ENCODE measurements around the gene F2RL1. TPM values are rescaled to one million over a fixed set of nuclear protein-coding genes. Genes with fewer than 3 reads are reported as not detected.

Gene F2RL1
- total and polyA plus RNA-seq, 2 of the 8 experiments (the other 6 are each of a cell fraction or from before 2014, with no cell fraction given): 23.2 to 26.6 TPM

DNA sequence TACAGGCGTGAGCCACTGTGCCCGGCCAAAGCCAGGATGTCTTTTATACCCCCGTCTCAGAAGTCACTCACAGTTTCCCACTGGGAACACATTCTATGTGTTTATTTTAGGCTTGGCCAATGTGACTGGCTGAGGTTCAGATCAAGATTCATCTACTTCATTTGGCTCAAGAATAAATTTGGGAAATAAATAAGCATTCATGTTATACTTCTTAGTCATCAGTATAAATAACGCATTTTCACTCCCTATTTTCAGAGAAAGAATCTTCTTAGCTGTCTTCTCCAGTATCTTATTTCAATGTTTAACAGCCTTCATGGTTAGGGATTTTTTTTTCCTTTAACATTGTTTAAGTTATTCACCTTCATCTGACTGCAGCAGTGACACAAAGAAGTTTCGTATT is 42.8 kb downstream of the F2RL1 start:
- FAIRE-seq: no peak
- H2BK5ac ChIP-seq (ENCODE audit: low read depth, low read length): no peak overlapping the region
- H3K79me2 ChIP-seq (ENCODE audit: control insufficient read depth in 1 of 2, insufficient read depth in 2 of 2, low read length in 2 of 2): no peaks in the 10 kb centered on the region
- no peak overlapping the region for H2BK20ac ChIP-seq (ENCODE audit: low read length)
- no peak overlapping the region for H4K8ac ChIP-seq (ENCODE audit: extremely low read depth, insufficient read depth, low read length)
- no peaks in the 10 kb centered on the region for H3K9me3 ChIP-seq (ENCODE audit: insufficient read depth in 2 of 2, low read depth in 1 of 2, low read length in 1 of 2)
- H3K4ac ChIP-seq (replicated peaks; ENCODE audit: insufficient read length, low read depth, low read length): no peak overlapping the region
- ChIA-PET POLR2A (ENCODE audit: partially characterized antibody) (no interaction called here), CTCF (ENCODE audit: partially characterized antibody) (interaction anchor here (0.9 to 1.3 kb wide), 3 partner anchors 22 to 262 kb away, joined by 3 to 4 read pairs (median 4); no protein-coding TSS in a partner anchor)
- no peak overlapping the region for H2BK120ac ChIP-seq (replicated peaks; ENCODE audit: low read depth, low read length)
- H3K9ac ChIP-seq (replicated peaks in 1 of 4; ENCODE audit: extremely low read depth in 1 of 4, low read depth in 3 of 4, low read length in 3 of 4): no peak overlapping the region
- TF ChIP-seq SP4 (IDR thresholded peaks at IDR 0.05; ENCODE audit: low read length): no peak
- TF ChIP-seq CBX8 (IDR thresholded peaks at IDR 0.05; ENCODE audit: borderline replicate concordance, low read depth, low read length): no peak
- TF ChIP-seq EP300 (IDR thresholded peaks at IDR 0.05; ENCODE audit: borderline replicate concordance in 1 of 2, low read depth in 2 of 2, low read length in 2 of 2): no peak
- TF ChIP-seq SIRT6 (IDR thresholded peaks at IDR 0.05; ENCODE audit: low read length): no peak
- no peak for TF ChIP-seq POU5F1 (IDR thresholded peaks at IDR 0.05; ENCODE audit: low read depth, low read length)
- no peak for TF ChIP-seq TAF1 (IDR thresholded peaks at IDR 0.05; ENCODE audit: low read depth, low read length)
- TF ChIP-seq CREB1 (IDR thresholded peaks at IDR 0.05): no peak
- no peak for TF ChIP-seq BRCA1 (IDR thresholded peaks at IDR 0.05; ENCODE audit: low read depth, low read length)
- no peak for TF ChIP-seq ATF3 (IDR thresholded peaks at IDR 0.05; ENCODE audit: insufficient read depth, low read depth, low read length)
- no peak for TF ChIP-seq BACH1 (IDR thresholded peaks at IDR 0.05; ENCODE audit: low read length)
- TF ChIP-seq CHD1 (IDR thresholded peaks at IDR 0.05; ENCODE audit: low read depth, low read length): no peak
- TF ChIP-seq ASH2L (IDR thresholded peaks at IDR 0.05; ENCODE audit: low read length): no peak
- TF ChIP-seq MAFK (IDR thresholded peaks at IDR 0.05; ENCODE audit: low read depth, low read length): no peak
- TF ChIP-seq RFX5 (IDR thresholded peaks at IDR 0.05; ENCODE audit: borderline replicate concordance, low read depth, low read length): no peak
- H3K4me2 ChIP-seq (ENCODE audit: insufficient read depth in 1 of 2, low read depth in 2 of 2, low read length in 2 of 2): no peak overlapping the region
- no peak overlapping the region for H3K14ac ChIP-seq (ENCODE audit: insufficient read length)
- peaks cover 2% of the 10 kb centered on the region; the same call in 1 of the 2 replicates for H3K23me2 ChIP-seq (ENCODE audit: low read depth, low read length)
- H3K27me3 ChIP-seq (replicated peaks in 1 of 4; ENCODE audit: control insufficient read depth in 3 of 4, extremely low read depth in 1 of 4, insufficient read depth in 3 of 4, low read length in 3 of 4): no peaks in the 10 kb centered on the region
- no peak overlapping the region for H2BK15ac ChIP-seq (ENCODE audit: low read length)
- peaks cover 0 to 2% (median 1%) of the 10 kb centered on the region in 4 experiments; a peak in 1 of 7 replicates for H3K4me1 ChIP-seq (replicated peaks in 1 of 4; ENCODE audit: control insufficient read depth in 3 of 4, insufficient read depth in 4 of 4, low read length in 3 of 4)
- H3K18ac ChIP-seq (ENCODE audit: extremely low read depth, low read length): no peak overlapping the region
- no peak overlapping the region for H3K23ac ChIP-seq (ENCODE audit: insufficient read length)
- H2BK12ac ChIP-seq (ENCODE audit: low read depth, low read length): no peak overlapping the region
- WGBS, 2 experiments (ENCODE audit: extremely low coverage in 1 of 2, insufficient coverage in 1 of 2, insufficient read length in 1 of 2, insufficient replicate concordance in 2 of 2, low coverage in 1 of 2, low lambda C conversion rate in 2 of 2, missing lambda C conversion rate in 1 of 2): 88% methylated on average over 4 of the region's 5 CpGs; no CpG with 5 or more reads in 1 of the 2 experiments
- no peak overlapping the region for H2AFZ ChIP-seq (ENCODE audit: low read length)
- H4K5ac ChIP-seq (ENCODE audit: insufficient read length, low read depth, low read length): no peak overlapping the region
- no peak overlapping the region for H2AK5ac ChIP-seq (ENCODE audit: low read depth, low read length)
- H4K20me1 ChIP-seq (replicated peaks in 1 of 2; ENCODE audit: control insufficient read depth in 1 of 2, insufficient read depth in 2 of 2, low read length in 2 of 2): no peaks in the 10 kb centered on the region
- H3K27ac ChIP-seq (ENCODE audit: low read depth, low read length): no peak overlapping the region
- no peak overlapping the region for H3K4me3 ChIP-seq (ENCODE audit: extremely low read depth in 1 of 4, insufficient read depth in 2 of 4, low read depth in 3 of 4, low read length in 4 of 4)
- H4K91ac ChIP-seq (replicated peaks; ENCODE audit: insufficient read length, low read length): no peak overlapping the region
- DNase-seq (ENCODE audit: low read depth in 1 of 2, low spot score in 2 of 2): no peak
- no peak overlapping the region for H3K56ac ChIP-seq (replicated peaks; ENCODE audit: insufficient read length, low read depth, low read length)
- no peaks in the 10 kb centered on the region for H3K79me1 ChIP-seq (ENCODE audit: low read depth, low read length)
- no peaks in the 10 kb centered on the region for H3K36me3 ChIP-seq (ENCODE audit: control insufficient read depth in 2 of 4, insufficient read depth in 4 of 4, low read length in 3 of 4)
